ENCODE measurements around the gene MGAT3.

DNA sequence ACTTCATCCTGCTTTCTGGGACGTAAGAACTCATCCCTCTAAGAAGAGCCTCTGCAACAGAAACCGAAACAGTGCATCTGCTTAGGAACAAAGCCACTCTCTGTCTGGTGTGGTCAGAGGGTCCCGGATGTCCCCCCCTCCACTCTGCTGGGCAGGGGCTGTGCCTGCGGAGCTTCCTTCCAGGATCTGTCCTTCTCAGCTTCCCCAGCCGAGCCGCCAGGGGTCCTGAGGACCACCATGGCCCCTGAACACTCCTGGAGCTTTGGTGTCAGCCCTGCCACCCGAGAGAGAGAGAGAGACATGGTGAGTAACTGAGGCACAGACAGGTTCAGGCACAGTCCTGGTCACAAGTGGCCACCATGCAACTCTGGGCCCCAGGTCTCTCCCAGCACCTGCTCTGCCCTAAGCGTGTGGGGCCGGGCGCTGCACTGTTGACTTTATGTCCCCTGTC is 24.4 kb upstream of the MGAT3 start:
- TF ChIP-seq, protein P1, sequence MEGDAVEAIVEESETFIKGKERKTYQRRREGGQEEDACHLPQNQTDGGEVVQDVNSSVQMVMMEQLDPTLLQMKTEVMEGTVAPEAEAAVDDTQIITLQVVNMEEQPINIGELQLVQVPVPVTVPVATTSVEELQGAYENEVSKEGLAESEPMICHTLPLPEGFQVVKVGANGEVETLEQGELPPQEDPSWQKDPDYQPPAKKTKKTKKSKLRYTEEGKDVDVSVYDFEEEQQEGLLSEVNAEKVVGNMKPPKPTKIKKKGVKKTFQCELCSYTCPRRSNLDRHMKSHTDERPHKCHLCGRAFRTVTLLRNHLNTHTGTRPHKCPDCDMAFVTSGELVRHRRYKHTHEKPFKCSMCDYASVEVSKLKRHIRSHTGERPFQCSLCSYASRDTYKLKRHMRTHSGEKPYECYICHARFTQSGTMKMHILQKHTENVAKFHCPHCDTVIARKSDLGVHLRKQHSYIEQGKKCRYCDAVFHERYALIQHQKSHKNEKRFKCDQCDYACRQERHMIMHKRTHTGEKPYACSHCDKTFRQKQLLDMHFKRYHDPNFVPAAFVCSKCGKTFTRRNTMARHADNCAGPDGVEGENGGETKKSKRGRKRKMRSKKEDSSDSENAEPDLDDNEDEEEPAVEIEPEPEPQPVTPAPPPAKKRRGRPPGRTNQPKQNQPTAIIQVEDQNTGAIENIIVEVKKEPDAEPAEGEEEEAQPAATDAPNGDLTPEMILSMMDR (IDR thresholded peaks at IDR 0.05): no peak
- TF ChIP-seq EP300 (IDR thresholded peaks at IDR 0.05) (no peak), POLR2A (IDR thresholded peaks at IDR 0.05) (no peak)
